AG09309 (cell line): Measurements from ENCODE around the gene RBFOX2.

Experiments used
- DNase-seq: peaks from one replicate; pipeline ENCODE4 v3.0.0-alpha.2; 2010; ENCODE audit warnings: low read depth
- H3K4me3 ChIP-seq: 2 replicates; pipeline ENCODE4 v1.5.1; 2011; ENCODE audit warnings: mild to moderate bottlenecking, low read depth, low read length, moderate library complexity; ENCODE audit not compliant: control insufficient read depth
- CTCF ChIP-seq: IDR thresholded peaks from 2 replicates; pipeline ENCODE4 v1.5.1; 2011; ENCODE audit warnings: mild to moderate bottlenecking, low read depth, low read length, inconsistent platforms; ENCODE audit not compliant: insufficient read depth, control insufficient read depth; ENCODE audit errors: missing control alignments

Gene RBFOX2

DNA sequence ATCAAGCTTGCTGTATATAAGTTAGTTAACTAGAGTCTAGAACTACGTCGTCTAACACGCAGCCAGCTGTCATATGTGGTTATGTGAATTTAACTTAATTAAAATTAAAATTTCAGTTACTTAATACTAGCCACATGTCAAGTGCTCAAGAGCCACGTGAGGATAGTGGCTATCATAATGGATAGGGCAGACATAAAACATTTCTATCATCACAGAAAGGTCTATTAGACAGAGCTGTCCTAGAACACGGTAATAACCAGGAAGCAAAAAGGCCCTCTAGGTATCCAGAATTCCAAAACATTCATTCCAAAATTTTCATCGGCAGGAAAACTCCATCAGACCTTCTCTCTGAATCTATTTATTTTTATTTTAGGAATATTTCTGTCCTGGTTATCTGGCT is 123.9 kb downstream of the RBFOX2 start:
- H3K4me3 ChIP-seq, result no peak overlapping the region
- DNase-seq, result no peak
- TF ChIP-seq CTCF, result no peak

DNA sequence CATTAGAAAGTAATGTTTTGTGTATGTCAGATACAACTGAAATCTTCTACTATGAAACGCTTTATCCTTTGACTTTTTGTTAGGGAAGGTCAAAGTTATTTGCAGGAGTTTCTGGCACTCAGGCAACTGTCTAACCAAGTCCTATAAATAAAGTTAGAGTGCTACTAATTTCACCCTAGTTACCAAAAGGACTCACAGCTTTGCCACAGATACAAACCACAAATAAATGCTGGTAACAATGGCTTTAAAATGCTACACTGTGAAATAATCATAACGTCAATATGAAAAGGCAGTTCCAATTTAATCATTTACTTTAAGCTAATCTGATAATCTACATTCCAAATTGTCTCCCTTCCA is 124.3 kb downstream of the RBFOX2 start:
- DNase-seq, result no peak
- no peak for TF ChIP-seq CTCF
- no peak overlapping the region for H3K4me3 ChIP-seq

DNA sequence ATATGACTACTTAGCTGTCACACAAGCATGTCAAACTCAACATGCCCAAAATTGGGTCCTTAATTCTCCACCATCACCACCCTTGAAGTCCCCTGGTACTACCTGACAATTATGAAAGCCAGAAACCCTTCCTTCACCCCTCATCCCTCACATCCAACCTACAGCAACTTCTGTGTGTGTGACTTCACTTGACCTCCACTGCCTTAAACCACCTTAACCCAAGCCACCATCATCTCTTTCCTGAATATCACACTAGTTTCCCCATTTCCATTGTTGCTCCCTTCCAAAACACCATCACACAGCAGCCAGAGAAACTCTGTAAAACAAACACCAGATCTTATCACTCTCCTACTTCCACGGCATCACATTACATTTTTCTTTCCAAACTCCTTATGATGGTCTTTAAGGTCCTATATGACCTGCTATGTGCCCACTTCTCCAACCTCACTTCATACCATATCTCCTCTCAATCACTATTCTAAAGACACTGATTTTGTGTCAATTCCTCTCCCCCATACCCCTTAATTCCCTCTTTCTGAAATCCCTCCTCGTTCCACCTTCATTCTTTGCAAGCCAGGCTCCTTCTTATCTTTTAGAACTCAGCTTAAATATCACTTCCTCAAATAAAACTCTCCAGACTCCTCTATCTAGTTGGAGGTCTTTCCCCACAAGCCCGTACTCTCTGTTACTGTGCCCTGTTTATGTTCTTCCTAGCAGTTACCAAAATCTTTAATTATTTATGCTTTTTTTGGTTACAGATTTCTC is 124.9 kb downstream of the RBFOX2 start:
- H3K4me3 ChIP-seq, result no peak overlapping the region
- no peak for TF ChIP-seq CTCF
- DNase-seq, result no peak

GRCh38 chr22:35900483-35901168 is 128.0 kb downstream of the RBFOX2 start:
- DNase-seq, result no peak
- H3K4me3 ChIP-seq, result no peak overlapping the region
- no peak for TF ChIP-seq CTCF

- no peak overlapping the region for H3K4me3 ChIP-seq
- no peak for DNase-seq
- TF ChIP-seq CTCF, result no peak
These were observed 128.9 kb downstream of the RBFOX2 start for GRCh38 chr22:35899736-35900135.

DNA sequence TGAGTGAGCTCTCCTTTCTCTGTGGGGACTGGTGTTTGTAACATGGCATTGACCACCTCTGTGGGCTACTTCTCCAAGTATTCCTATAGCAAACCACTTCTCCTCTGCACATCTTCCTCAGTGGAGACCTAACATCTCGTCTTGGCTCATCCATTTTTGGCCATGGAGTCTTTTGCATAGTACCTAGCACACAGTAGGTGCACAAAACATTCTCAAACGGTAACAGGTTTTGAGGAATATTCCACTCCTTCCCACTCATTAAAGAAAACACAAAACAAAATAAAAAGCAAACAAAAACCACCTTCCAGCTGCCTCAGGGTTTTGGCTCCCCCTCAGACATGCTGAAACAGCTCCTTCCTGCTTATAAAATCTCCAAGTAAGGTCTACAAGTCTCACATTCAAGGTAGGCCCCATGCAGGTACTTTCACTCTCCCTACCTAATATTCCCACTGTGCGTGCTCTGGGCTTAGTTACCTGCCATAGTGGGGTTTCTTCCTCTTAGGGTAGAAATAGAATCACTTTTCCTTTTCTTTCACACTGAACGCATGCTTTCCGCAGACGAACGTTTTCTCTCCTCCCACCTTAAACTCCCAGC is 132.4 kb downstream of the RBFOX2 start:
- no peak overlapping the region for H3K4me3 ChIP-seq
- no peak for TF ChIP-seq CTCF
- no peak for DNase-seq
